22Rv1 (cell line): ENCODE results near the gene TSTD2.

Source experiments
- CTCF ChIP-seq: fragments of 450-650 bp; IDR thresholded peaks from 2 replicates; pipeline ENCODE4 v1.5.1; 2017; ENCODE audit warnings: mild to moderate bottlenecking
- ZFX ChIP-seq: fragments of 450-650 bp; IDR thresholded peaks from 2 replicates; pipeline ENCODE4 v1.6.1; 2017; ENCODE audit warnings: antibody characterized with exemption, borderline replicate concordance

GRCh38 chr9:97599314-97599846, 33.8 kb downstream of the TSTD2 start:
- TF ChIP-seq CTCF: no peak
- no peak for TF ChIP-seq ZFX
